Measurements from ENCODE around the gene FREM1.

GRCh38 chr9:14913366-14913765, 3.1 kb upstream of the FREM1 start:
- no peak for TF ChIP-seq CTCF (IDR thresholded peaks at IDR 0.05; ENCODE audit: insufficient read depth, low read depth, low read length)
- TF ChIP-seq EZH2 (IDR thresholded peaks at IDR 0.05; ENCODE audit: insufficient read depth, low read length) = no peak
